IMR-90 (cell line): ENCODE measurements around the gene DCDC1. TPM values are rescaled to one million over a fixed set of nuclear protein-coding genes. Genes with fewer than 3 reads are reported as not detected.

ENCODE experiments used
- ATAC-seq: fragments of 200-7000 bp; cut with Tn5 transposase; 2 replicates; pipeline ENCODE4 v1.9.1; 2020; ENCODE audit warnings: low read depth, mild to moderate bottlenecking, moderate library complexity
- BruUV-seq: library from RNA; stranded (reverse); fragments of 400-500 nt; replicated peaks from 2 replicates; lab custom pipeline; 2021; lab: Mats Ljungman, UMichigan
- CTCF ChIA-PET: fragments of 300-600 bp; formaldehyde crosslinking; extraction: SDS; loops from one replicate; lab custom pipeline; 2021; ENCODE audit warnings: antibody characterized with exemption; lab: Yijun Ruan, JAX
- POLR2A ChIA-PET: fragments of 300-600 bp; sonication (Branson Sonifier 250); formaldehyde crosslinking; loops from one replicate; lab custom pipeline; 2022; ENCODE audit warnings: antibody characterized with exemption; ENCODE audit not compliant: unreplicated experiment; lab: Charles Lee
- DNase-seq: peaks from one replicate; pipeline ENCODE4 v3.0.0; 2013
- H2AFZ ChIP-seq: replicated peaks from 2 replicates; pipeline ENCODE3; 2013; ENCODE audit warnings: low read length, mild to moderate bottlenecking; ENCODE audit not compliant: poor library complexity
- H2AK5ac ChIP-seq: 2 replicates; pipeline ENCODE4 v1.6.1; 2013; ENCODE audit warnings: low read depth, low read length, inconsistent platforms
- H2AK9ac ChIP-seq: replicated peaks from 2 replicates; pipeline ENCODE3; 2013; ENCODE audit warnings: mild to moderate bottlenecking, low read depth, low read length, moderate library complexity; ENCODE audit not compliant: poor library complexity
- H2BK120ac ChIP-seq: 2 replicates; pipeline ENCODE4 v1.6.1; 2013; ENCODE audit warnings: low read depth, low read length, inconsistent platforms
- H2BK15ac ChIP-seq: 3 replicates; pipeline ENCODE4 v1.6.1; 2013; ENCODE audit warnings: low read depth, low read length, inconsistent platforms
- H2BK20ac ChIP-seq: 2 replicates; pipeline ENCODE4 v1.6.1; 2013; ENCODE audit warnings: low read depth, mild to moderate bottlenecking, inconsistent platforms, low read length, moderate library complexity
- H2BK5ac ChIP-seq: 2 replicates; pipeline ENCODE4 v1.6.1; 2013; ENCODE audit warnings: mild to moderate bottlenecking, low read depth, low read length, inconsistent platforms; ENCODE audit not compliant: poor library complexity, severe bottlenecking
- H3K14ac ChIP-seq: replicated peaks from 2 replicates; pipeline ENCODE4 v1.6.1; 2013; ENCODE audit warnings: low read depth, low read length, inconsistent platforms
- H3K18ac ChIP-seq: 2 replicates; pipeline ENCODE4 v1.6.1; 2013; ENCODE audit warnings: low read depth, low read length, control low read depth
- H3K23ac ChIP-seq: 2 replicates; pipeline ENCODE4 v1.6.1; 2013; ENCODE audit warnings: low read depth, low read length, inconsistent platforms
- H3K27ac ChIP-seq: 2 replicates; pipeline ENCODE4 v1.5.1; 2013; ENCODE audit warnings: mild to moderate bottlenecking, control low read depth, low read length; ENCODE audit not compliant: insufficient read depth
- H3K27me3 ChIP-seq: 2 replicates; pipeline ENCODE4 v1.6.1; 2013; ENCODE audit warnings: low read length; ENCODE audit not compliant: control insufficient read depth, insufficient read depth
- H3K36me3 ChIP-seq: 2 replicates; pipeline ENCODE4 v1.6.1; 2013; ENCODE audit warnings: low read length, mixed read lengths; ENCODE audit not compliant: control insufficient read depth, insufficient read depth
- H3K4ac ChIP-seq: 2 replicates; pipeline ENCODE4 v1.6.1; 2013; ENCODE audit warnings: low read depth, low read length, inconsistent platforms
- H3K4me1 ChIP-seq: 2 replicates; pipeline ENCODE4 v1.6.1; 2013; ENCODE audit warnings: low read length, mixed read lengths; ENCODE audit not compliant: control insufficient read depth, insufficient read depth
- H3K4me2 ChIP-seq: 2 replicates; pipeline ENCODE4 v1.6.1; 2013; ENCODE audit warnings: low read depth, mild to moderate bottlenecking, control low read depth, low read length, moderate library complexity
- H3K4me3 ChIP-seq: 2 replicates; pipeline ENCODE4 v1.5.1; 2013; ENCODE audit warnings: low read depth, mild to moderate bottlenecking, control low read depth, low read length, moderate library complexity; ENCODE audit not compliant: insufficient read depth
- H3K56ac ChIP-seq: 2 replicates; pipeline ENCODE4 v1.6.1; 2013; ENCODE audit warnings: low read length, inconsistent platforms; ENCODE audit not compliant: insufficient read depth; ENCODE audit errors: extremely low read depth
- H3K79me1 ChIP-seq, 2 experiments: 2 replicates each; pipeline ENCODE4 v1.6.1; 2013; ENCODE audit warnings: low read length in 2 of 2, inconsistent platforms in 1 of 2, low read depth in 1 of 2
- H3K9ac ChIP-seq: 2 replicates; pipeline ENCODE4 v1.6.1; 2013; ENCODE audit warnings: low read depth, low read length, control low read depth
- H3K9me1 ChIP-seq: 2 replicates; pipeline ENCODE4 v1.6.1; 2013; ENCODE audit warnings: low read length, inconsistent platforms; ENCODE audit not compliant: insufficient read depth
- H3K9me3 ChIP-seq: 2 replicates; pipeline ENCODE4 v1.6.1; 2013; ENCODE audit warnings: low read length; ENCODE audit not compliant: control insufficient read depth, insufficient read depth
- H4K20me1 ChIP-seq: 2 replicates; pipeline ENCODE4 v1.6.1; 2013; ENCODE audit warnings: low read length, inconsistent platforms; ENCODE audit not compliant: insufficient read depth
- H4K5ac ChIP-seq: 2 replicates; pipeline ENCODE4 v1.6.1; 2013; ENCODE audit warnings: mild to moderate bottlenecking, low read depth, low read length, control low read depth
- H4K8ac ChIP-seq, 2 experiments: 2 replicates each; pipeline ENCODE4 v1.6.1; 2013; ENCODE audit warnings: low read depth in 2 of 2, low read length in 2 of 2, control low read depth in 1 of 2, inconsistent platforms in 1 of 2
- H4K91ac ChIP-seq: 2 replicates; pipeline ENCODE4 v1.6.1; 2013; ENCODE audit warnings: low read depth, low read length, inconsistent platforms; ENCODE audit not compliant: insufficient read depth
- BHLHE40 ChIP-seq: fragments of 150-350 bp; IDR thresholded peaks from 2 replicates; pipeline ENCODE4 v1.6.1; 2016; ENCODE audit warnings: mild to moderate bottlenecking, low read depth, low read length
- CEBPB ChIP-seq: IDR thresholded peaks from 2 replicates; pipeline ENCODE4 v1.6.1; 2012; ENCODE audit warnings: low read depth, low read length, improper control_type of control experiment
- CHD1 ChIP-seq: IDR thresholded peaks from 2 replicates; pipeline ENCODE4 v1.6.1; 2012; ENCODE audit warnings: low read depth, low read length, improper control_type of control experiment
- ELK1 ChIP-seq: fragments of 150-350 bp; IDR thresholded peaks from 2 replicates; pipeline ENCODE4 v1.6.1; 2016; ENCODE audit warnings: low read depth, mild to moderate bottlenecking, low read length, moderate library complexity, borderline replicate concordance
- FOS ChIP-seq: fragments of 150-350 bp; IDR thresholded peaks from 2 replicates; pipeline ENCODE4 v1.6.1; 2016; ENCODE audit warnings: low read depth, low read length
- MXI1 ChIP-seq: IDR thresholded peaks from 2 replicates; pipeline ENCODE4 v1.6.1; 2012; ENCODE audit warnings: low read depth, mild to moderate bottlenecking, low read length, moderate library complexity, borderline replicate concordance
- NFE2L2 ChIP-seq: fragments of 150-350 bp; IDR thresholded peaks from 2 replicates; pipeline ENCODE4 v1.6.1; 2016; ENCODE audit warnings: low read depth, mild to moderate bottlenecking, low read length
- POLR2A ChIP-seq: IDR thresholded peaks from 2 replicates; pipeline ENCODE4 v1.6.1; 2012; ENCODE audit warnings: mild to moderate bottlenecking, low read depth, low read length
- RAD21 ChIP-seq: IDR thresholded peaks from 2 replicates; pipeline ENCODE4 v1.6.1; 2012; ENCODE audit warnings: low read length, improper control_type of control experiment
- RCOR1 ChIP-seq: IDR thresholded peaks from 2 replicates; pipeline ENCODE4 v1.6.1; 2012; ENCODE audit warnings: mild to moderate bottlenecking, low read length, improper control_type of control experiment; ENCODE audit not compliant: insufficient replicate concordance
- RFX5 ChIP-seq: IDR thresholded peaks from 2 replicates; pipeline ENCODE4 v1.8.0; 2012; ENCODE audit warnings: low read depth, mild to moderate bottlenecking, low read length, moderate library complexity
- SMC3 ChIP-seq: fragments of 150-350 bp; IDR thresholded peaks from 2 replicates; pipeline ENCODE4 v1.6.1; 2016; ENCODE audit warnings: low read depth, mild to moderate bottlenecking, antibody characterized with exemption, low read length, moderate library complexity
- WGBS, 2 experiments: methylation state at CpG; one replicate each; pipeline versions ENCODE4 v1.1.5 to v1.1.7; 2013; ENCODE audit warnings: missing lambda C conversion rate in 2 of 2; ENCODE audit not compliant: insufficient read length in 1 of 2; ENCODE audit errors: extremely low coverage in 2 of 2; 5-methylcytosine and 5-hydroxymethylcytosine counted together
- dilution Hi-C: fragments of 300-500 bp; cut with HindIII; formaldehyde crosslinking; loops from one replicate; pipeline ENCODE4 v1.14.3; 2018; ENCODE audit warnings: low sequenced_read_pairs; ENCODE audit not compliant: unreplicated experiment
- in situ Hi-C: fragments of 300-500 bp; cut with MboI; formaldehyde crosslinking; loops from 3 replicates; pipeline ENCODE4 v1.14.3; 2019; ENCODE audit warnings: low sequenced_read_pairs, inconsistent platforms, mixed read lengths
- intact Hi-C: fragments of 100-400 bp; cut with micrococcal nuclease; formaldehyde crosslinking; loops from 2 replicates; pipeline ENCODE4 v1.10.0; 2022
- polyA plus RNA-seq, 3 experiments: library from polyadenylated mRNA; depleted of rRNA; stranded (reverse); fragments of >200 nt; gene quantifications; 2 replicates each; pipeline ENCODE4 v1.2.3, GENCODE V29; 2012; ENCODE audit warnings: low replicate concordance in 1 of 3
- total RNA-seq: library from RNA; depleted of rRNA; stranded (reverse); fragments of >200 nt; gene quantifications from 2 replicates; pipeline ENCODE4 v1.2.3, GENCODE V29; 2012

The DCDC1 gene
- total and polyA plus RNA-seq, 2 of the 4 experiments (the other 2 are of a cell fraction), result not detected

- no peaks in the 10 kb centered on the region for H3K36me3 ChIP-seq
- H3K9ac ChIP-seq, result no peak overlapping the region
- no peaks in the 10 kb centered on the region for H3K79me1 ChIP-seq
- H3K4ac ChIP-seq, result no peak overlapping the region
- H2BK5ac ChIP-seq, result no peak overlapping the region
- BruUV-seq, result no TSS peak
- H2BK20ac ChIP-seq, result no peak overlapping the region
- POLR2A ChIA-PET, result no interaction called here
- H2BK120ac ChIP-seq, result no peak overlapping the region
- no peaks in the 10 kb centered on the region for H3K4me1 ChIP-seq
- H3K9me1 ChIP-seq, result no peaks in the 10 kb centered on the region
- peak overlapping the region; percentile 55 for H2AK9ac ChIP-seq
- H3K18ac ChIP-seq, result no peak overlapping the region
- intact Hi-C loops (no loop called here), in situ Hi-C loops (no loop called here), dilution Hi-C loops (no loop called here)
- H3K4me3 ChIP-seq, result no peak overlapping the region
- no peak overlapping the region for H2AK5ac ChIP-seq
- H4K91ac ChIP-seq, result no peak overlapping the region
- WGBS, 2 experiments, result no CpG with 5 or more reads among the region's 1 CpG
- no peaks in the 10 kb centered on the region for H4K20me1 ChIP-seq
- no peaks in the 10 kb centered on the region for H3K9me3 ChIP-seq
- no peak overlapping the region for H2BK15ac ChIP-seq
- no peak overlapping the region for H3K4me2 ChIP-seq
- no peak overlapping the region for H3K27ac ChIP-seq
- no peak overlapping the region for H2AFZ ChIP-seq
- CTCF ChIA-PET, result no interaction called here
- H4K8ac ChIP-seq, result no peak overlapping the region
- H3K14ac ChIP-seq, result no peak overlapping the region
- ATAC-seq, result no peak
- DNase-seq, result no peak
- no peak overlapping the region for H3K23ac ChIP-seq
- H4K5ac ChIP-seq, result no peak overlapping the region
- no peak overlapping the region for H3K56ac ChIP-seq
- H3K27me3 ChIP-seq, result no peaks in the 10 kb centered on the region; the same call in 1 of the 2 replicates
- TF ChIP-seq NFE2L2 (no peak), MXI1 (no peak), ELK1 (no peak), RAD21 (no peak), CHD1 (no peak), BHLHE40 (no peak), SMC3 (no peak), CEBPB (no peak), POLR2A (no peak), FOS (no peak), RFX5 (no peak), RCOR1 (no peak)
These were observed 546.4 kb downstream of the DCDC1 start for GRCh38 chr11:30823119-30823518.
